Stimulated activated CD8-positive, alpha-beta memory T cell treated with anti-CD3 and anti-CD28 coated beads, Interleukin-12 subunit alpha, Interleukin-12 subunit beta, amount 100 ng/mL, for 1 hour (primary cell): ENCODE results near the gene OSBPL5.

Experiments
- DNase-seq: peaks from one replicate; pipeline ENCODE4 v3.0.0-alpha.2; 2020; ENCODE audit warnings: low read depth

OSBPL5 gene

DNA sequence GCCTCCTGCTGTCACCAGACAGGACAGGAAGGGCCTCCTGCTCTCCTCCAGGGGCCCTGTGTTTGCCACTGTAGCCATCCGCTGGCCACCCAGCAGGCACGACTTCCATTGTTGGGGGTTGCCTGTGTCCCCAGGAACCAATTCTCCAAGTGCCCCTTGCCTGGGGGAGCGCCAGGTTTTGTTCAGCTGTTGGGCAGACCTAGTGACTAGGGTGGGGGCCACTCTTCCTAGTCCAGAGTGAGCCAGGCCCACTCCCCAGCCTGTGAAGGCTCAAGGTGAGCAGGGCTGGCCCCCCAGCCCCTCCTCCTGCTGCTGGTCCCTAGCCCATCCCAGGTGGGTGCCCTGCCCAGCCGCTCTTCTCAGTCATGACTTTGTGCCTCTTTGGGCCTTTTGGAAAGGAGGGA is 30.9 kb downstream of the OSBPL5 start:
- DNase-seq, result no peak

DNA sequence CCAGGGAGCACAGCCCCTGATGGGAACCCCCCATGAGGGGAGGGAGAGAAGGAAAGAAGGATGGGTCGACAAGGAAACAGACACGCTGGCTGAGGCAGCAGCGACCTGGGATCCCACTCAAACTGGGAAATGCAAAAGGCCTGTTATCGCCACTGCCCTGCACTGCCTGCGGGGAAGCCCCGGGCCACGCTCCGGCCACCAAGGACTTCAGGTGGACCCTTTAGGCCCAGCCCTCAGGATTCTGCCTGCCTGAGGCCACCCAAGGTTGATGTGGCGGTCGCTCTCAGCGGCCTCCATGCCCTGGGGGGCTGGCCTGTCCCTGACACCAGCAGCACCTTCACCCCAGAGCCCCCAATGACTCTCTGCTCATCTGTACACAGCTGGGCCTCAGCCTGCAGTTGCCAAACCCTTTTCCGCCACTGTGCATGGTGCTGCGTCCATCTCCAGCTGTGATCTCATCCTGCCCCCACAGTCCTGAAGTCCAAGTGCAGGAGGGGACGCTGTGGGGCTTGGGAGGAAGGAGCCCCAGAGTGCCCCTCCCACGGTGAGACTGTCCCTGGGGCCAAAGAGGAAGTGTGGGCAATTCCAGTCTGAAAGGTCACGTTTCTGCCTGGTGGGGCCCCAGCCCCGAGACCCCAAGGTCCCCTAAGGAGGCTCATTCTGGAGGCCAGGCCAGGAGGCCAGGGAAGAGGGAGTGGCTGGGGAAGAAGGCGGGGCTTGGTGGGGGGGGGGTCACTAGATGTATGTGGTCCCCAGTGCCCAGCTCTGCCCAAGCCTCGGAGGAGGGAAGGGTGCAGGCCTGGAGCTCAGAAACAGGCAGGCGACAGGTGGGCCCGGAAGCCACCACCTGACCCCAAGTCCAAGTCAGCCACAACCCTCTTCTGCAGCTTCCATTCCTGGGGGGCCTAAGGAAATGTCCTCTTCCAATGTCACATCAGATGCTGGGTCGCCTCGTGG is 31.6 kb downstream of the OSBPL5 start:
- no peak for DNase-seq

GRCh38 chr11:3132831-3133260 is 32.3 kb downstream of the OSBPL5 start:
- no peak for DNase-seq

- DNase-seq, result no peak
Observed at GRCh38 chr11:3132271-3132781, 32.8 kb downstream of the OSBPL5 start.

GRCh38 chr11:3131330-3131941 is 33.7 kb downstream of the OSBPL5 start:
- no peak for DNase-seq

DNA sequence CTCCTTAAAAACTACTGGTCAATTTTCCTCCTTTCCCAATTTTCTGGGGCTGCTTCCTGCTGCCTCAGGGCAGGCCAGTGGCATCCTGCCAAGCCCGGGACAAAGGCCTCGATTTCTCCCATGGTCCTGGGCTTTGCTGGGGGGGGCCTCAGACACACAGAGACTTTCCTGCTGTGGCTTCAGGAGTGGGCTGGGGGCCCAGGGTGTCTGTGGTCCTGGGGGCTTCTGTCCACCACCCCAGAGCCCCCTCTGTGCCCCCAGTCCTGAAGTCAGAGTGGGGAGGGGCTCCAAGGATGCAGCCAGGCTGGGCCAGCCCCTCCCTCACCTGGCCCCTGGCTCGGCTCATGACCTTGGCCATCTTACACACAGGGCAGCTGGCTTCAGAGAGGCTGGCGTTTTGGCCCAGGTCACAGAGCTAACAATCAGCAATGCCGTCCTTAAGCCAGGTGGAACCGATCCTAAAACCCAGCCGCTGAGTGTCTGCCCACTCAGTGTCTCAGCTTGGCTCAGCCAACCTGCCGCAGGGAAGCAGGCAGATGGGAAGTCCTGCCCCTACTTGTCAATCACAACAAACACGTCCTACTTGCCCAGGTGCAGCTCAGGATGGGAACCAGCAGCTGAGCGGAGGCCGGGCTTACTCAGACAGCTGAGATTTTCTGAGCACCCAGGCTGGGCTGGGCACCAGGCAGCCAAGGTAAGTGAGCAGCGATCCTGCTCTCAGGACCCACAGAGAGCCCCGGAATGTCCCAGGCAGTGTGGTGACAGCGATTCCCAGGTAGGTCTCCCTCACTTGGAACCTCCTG is 34.6 kb downstream of the OSBPL5 start:
- no peak for DNase-seq

GRCh38 chr11:3129591-3130268 is 35.4 kb downstream of the OSBPL5 start:
- DNase-seq, result no peak

DNA sequence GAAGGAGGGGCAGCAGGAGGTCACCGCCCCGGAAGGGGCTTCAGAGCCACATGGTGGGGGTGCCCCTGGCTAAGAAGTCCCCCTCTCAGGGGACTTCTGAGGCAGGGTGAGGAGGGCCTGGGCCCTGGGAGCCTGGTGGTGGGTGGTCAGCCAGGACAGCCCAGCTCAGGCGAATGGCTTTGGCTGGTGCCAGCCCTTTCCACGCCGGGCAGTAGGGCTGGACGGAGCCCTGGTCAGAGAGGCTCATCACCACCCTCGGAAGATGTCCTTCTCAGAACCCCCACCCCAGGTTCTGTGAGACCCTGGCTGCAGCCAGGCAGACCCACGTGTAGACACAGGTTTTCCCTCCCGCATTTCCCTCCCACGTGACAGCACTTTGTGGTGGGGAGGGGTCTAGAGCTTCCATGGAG is 35.9 kb downstream of the OSBPL5 start:
- DNase-seq, result no peak

- no peak for DNase-seq
Observed at GRCh38 chr11:3128356-3129180, 36.5 kb downstream of the OSBPL5 start.

GRCh38 chr11:3127706-3128355 is 37.3 kb downstream of the OSBPL5 start:
- DNase-seq, result no peak

DNA sequence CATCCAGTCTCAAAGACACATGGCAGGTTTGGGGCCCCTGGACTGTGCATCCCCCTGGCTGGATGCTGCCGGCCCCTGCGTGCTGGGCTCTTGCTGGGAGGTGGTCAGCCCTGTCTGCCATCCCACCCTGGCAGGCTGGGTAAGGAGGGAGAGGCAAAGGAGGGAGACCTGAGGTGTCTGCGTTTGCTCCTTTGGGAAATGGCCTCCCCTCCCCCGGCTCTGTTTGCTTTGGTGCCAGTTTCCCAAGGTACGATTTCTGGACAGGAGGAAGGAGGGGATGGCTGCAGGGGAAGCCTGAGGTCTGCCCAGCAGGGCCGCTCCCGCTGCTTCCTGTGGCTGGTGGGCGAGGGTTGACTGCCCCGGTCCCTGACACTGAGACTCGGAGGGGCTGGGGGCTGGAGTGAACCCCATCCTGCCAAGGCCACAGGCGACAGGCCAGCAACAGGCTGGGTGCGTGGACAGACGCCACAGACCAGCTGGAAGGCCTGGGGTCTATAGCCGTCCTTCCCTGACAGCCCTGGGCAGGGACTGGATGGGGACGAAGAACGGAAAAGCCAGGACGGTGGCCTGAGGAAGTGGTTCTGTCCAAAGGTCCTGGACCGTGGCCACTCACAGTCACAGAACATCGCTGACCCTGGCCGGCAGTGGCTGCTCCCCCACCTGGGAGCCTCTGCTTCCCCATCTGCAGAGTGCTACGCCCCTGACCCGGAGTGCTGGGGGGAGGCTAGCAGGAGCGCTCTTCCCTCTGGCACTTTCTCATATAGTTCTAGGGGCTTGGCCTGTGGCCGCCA is 38.0 kb downstream of the OSBPL5 start:
- DNase-seq, result no peak

GRCh38 chr11:3126207-3126865 is 38.8 kb downstream of the OSBPL5 start:
- no peak for DNase-seq

- DNase-seq, result no peak
Observed at GRCh38 chr11:3124821-3125220, 40.3 kb downstream of the OSBPL5 start.

GRCh38 chr11:3123761-3124733 is 41.1 kb downstream of the OSBPL5 start:
- no peak for DNase-seq

- DNase-seq, result no peak
Observed at GRCh38 chr11:3123305-3123704, 41.8 kb downstream of the OSBPL5 start.

- DNase-seq, result no peak
Observed at GRCh38 chr11:3122775-3123201, 42.3 kb downstream of the OSBPL5 start.

DNA sequence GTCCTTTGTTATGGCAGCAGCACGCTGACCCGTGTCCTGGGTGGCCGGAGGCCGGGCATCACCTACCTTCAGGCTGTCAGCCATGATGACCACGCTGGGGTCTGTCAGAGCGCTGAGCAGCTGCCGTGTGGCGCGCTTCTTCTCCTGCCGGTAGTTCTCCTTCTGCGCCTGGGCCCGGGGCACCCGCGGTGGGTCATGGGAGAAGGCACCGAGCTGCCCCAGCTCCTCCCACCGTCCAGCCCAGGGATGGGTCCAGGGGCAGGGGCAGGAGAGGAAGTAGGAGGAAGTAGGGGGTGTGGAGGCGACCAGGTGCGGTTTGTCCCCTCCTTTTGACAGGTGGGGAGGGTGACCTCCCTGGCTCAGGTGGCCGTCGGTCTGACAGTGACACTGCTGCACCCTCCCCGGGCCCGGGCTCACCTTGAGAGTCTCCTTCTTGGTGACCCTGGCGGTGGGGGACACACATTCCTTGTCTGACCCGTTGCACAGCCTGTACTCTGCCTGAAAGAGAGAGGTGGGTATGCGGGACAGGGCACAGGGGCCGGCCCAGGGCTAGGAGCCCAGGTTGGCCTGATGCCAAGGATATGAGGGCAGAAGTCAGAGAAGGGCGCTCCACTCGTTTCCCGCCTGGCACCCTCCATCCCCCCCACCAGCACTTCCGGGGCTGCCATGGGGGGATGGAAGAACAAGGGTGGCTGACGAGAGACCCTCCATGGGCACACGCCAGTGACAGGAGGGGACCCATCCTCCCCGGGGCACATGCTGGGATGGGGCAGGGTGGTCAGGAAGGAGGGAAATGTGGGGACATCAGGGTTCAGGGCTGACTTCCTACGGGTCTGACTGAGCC is 43.0 kb downstream of the OSBPL5 start:
- no peak for DNase-seq
